ENCODE results near the gene SORBS2.

Gene SORBS2

DNA sequence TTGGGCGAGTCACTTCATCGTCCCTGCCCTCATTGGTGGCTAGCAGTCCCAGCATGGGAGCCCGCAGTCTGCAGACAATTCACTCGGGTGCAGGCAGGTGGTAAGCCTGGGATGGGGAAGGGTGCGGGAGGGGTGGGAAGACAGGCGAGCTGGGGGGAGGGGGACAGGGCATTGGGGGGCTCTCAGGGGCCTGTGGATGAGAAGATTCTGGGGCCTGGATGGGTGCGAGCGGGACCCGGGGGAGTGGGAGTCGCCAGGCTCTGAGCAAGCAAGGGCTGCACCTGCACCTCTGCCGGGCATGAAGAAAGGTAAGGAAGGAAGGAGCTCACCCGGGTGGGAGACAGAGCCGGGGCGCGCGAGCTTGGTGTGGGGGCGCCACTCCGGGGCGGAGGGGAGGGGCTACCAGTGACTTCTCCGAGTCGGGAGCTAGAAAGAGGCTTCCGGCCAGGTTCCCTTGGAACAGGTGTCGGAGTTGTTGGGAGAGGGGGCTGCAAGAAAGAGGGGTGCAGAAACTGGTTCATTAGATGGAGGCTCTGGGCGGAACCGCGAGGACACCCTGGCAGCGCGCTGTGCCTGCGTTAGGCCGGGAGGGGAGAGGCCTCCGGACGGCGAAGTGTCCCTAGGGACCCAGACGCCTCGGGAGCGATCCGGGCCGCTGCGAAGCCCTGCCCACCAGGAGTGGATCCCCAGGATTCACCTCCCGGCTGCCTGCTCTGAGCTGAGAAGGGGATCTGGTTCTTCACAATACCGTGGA is 173.3 kb downstream of the SORBS2 start:
- no peak for DNase-seq (ENCODE audit: low spot score)
- no peak for TF ChIP-seq CTCF (IDR thresholded peaks at IDR 0.05; ENCODE audit: extremely low read depth, missing control alignments)

- no peak for TF ChIP-seq CTCF (IDR thresholded peaks at IDR 0.05; ENCODE audit: extremely low read depth, missing control alignments)
- DNase-seq (ENCODE audit: low spot score), result no peak
Observed at GRCh38 chr4:185638093-185638492, 173.9 kb downstream of the SORBS2 start.

DNA sequence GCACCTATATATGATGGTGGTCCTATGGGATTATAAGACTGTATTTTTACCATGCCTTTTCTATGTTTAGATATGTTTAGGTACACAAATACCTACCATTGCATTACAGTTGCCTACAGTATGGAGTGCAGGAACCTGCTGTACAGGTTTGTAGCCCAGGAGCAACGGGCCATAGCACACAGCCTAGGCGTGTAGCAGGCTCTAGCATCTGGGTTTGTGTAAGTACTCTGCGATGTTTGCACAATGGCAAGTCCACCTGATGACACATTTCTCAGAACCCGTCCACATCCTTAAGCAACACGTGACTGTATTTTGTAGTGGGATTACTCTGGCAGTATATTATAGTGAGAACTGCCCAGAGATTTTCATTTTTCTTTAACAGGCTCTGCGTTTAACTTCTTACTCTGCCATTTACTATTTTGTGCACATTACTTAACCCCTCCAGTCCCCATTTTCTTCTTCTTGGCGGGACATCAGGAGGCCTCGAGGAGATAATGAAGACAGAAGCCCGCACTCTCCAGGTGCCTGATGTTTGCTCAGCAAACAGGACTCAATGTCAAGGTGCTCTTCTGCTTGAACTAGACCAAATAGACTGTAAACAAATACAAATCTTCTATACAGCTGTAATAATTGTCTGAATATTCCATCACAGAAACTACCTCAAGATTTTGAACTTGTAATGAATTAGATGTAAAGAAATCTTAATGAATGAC is 174.7 kb downstream of the SORBS2 start:
- DNase-seq (ENCODE audit: low spot score), result no peak
- TF ChIP-seq CTCF (IDR thresholded peaks at IDR 0.05; ENCODE audit: extremely low read depth, missing control alignments), result no peak

GRCh38 chr4:185634066-185634652 is 177.8 kb downstream of the SORBS2 start:
- TF ChIP-seq CTCF (IDR thresholded peaks at IDR 0.05; ENCODE audit: extremely low read depth, missing control alignments), result no peak
- no peak for DNase-seq (ENCODE audit: low spot score)

GRCh38 chr4:185626798-185627197 is 185.2 kb downstream of the SORBS2 start:
- no peak for TF ChIP-seq CTCF (IDR thresholded peaks at IDR 0.05; ENCODE audit: extremely low read depth, missing control alignments)
- DNase-seq (ENCODE audit: low spot score), result no peak

DNA sequence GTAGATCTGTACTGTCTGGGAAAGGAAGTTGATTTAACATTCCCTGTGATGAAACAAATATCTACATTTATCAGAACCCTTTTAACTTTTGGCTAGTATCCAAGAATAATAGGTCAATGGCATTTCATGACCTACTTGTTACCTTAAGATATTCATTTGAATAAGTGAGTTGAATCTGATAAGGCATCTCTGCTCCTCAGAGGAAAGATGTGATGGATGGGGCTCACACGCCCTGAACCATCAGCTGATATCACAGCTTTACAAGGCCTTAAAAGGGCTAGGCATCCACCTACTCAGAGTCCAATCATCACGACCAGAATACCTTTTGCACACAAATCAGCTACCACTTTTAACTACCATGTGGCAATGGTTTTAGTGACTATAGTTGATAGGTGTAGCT is 186.5 kb downstream of the SORBS2 start:
- no peak for DNase-seq (ENCODE audit: low spot score)
- TF ChIP-seq CTCF (IDR thresholded peaks at IDR 0.05; ENCODE audit: extremely low read depth, missing control alignments), result no peak

DNA sequence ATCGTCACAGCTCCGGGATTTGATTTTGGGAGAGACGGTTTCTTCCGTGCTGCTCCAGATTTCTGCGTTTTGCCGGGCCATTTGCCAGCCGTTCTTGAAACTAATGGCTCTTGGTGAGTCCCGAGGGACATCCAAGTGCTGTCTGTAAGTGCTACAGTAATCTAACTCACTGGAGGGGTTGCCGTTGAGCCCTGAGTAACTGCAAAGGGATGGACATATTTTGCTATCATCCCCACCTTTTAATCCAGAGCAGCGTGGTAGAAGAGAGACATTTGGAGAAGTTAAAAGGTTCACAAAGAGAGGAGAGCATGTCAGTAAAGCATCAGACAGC is 187.8 kb downstream of the SORBS2 start:
- TF ChIP-seq CTCF (IDR thresholded peaks at IDR 0.05; ENCODE audit: extremely low read depth, missing control alignments), result no peak
- no peak for DNase-seq (ENCODE audit: low spot score)
